ENCODE data around the gene BANP. TPM values are rescaled to one million over a fixed set of nuclear protein-coding genes. Genes with fewer than 3 reads are reported as not detected.
"Not testable (repeated sequence)": the region's sequence is repeated elsewhere in the genome, so short reads cannot be mapped to it uniquely, and the experiment has no call there.

The BANP gene
- total and polyA plus RNA-seq, 4 experiments from 2014 or later = 10.7 to 72.7 (median 44.1) TPM

GRCh38 chr16:88039591-88039990 lies 88.4 kb downstream of the BANP start:
- no peaks in the 10 kb centered on the region for H3K4me1 ChIP-seq (ENCODE audit: insufficient read depth, low read length)
- DNase-seq = no peak
- Mint-ChIP-seq H3K27ac (no peak overlapping the region), H3K4me1 (peaks cover 0 to 1% (median under 1%) of the 10 kb centered on the region in 4 donors), H3K27me3 (no peaks in the 10 kb centered on the region), H3K4me3 (no peak overlapping the region), H3K9me3 (no peaks in the 10 kb centered on the region), H3K36me3 (peaks cover 31 to 67% of the 10 kb centered on the region in 2 donors)
- POLR2A ChIA-PET (ENCODE audit: partially characterized antibody) = no interaction called here
- H3K27me3 ChIP-seq (ENCODE audit: insufficient read depth, low read length) = no peaks in the 10 kb centered on the region
- CTCF ChIA-PET (ENCODE audit: partially characterized antibody) = no interaction called here
- no peak overlapping the region for H3K4me3 ChIP-seq (ENCODE audit: low read length in 2 of 2)
- H3K9me3 ChIP-seq (ENCODE audit: control insufficient read depth in 1 of 2, low read length in 2 of 2) = no peaks in the 10 kb centered on the region
- no peak overlapping the region for H3K27ac ChIP-seq (ENCODE audit: low read depth, low read length)
- H3K36me3 ChIP-seq (ENCODE audit: insufficient read depth, low read length) = peaks cover 8% of the 10 kb centered on the region
- intact Hi-C loops (cut with micrococcal nuclease) = no loop called here

GRCh38 chr16:88040196-88040876 lies 89.1 kb downstream of the BANP start:
- POLR2A ChIA-PET (ENCODE audit: partially characterized antibody); H3K9me3 Mint-ChIP-seq; H3K4me3 Mint-ChIP-seq; H3K36me3 ChIP-seq (ENCODE audit: insufficient read depth, low read length); H3K27ac Mint-ChIP-seq; CTCF ChIA-PET (ENCODE audit: partially characterized antibody); H3K27ac ChIP-seq (ENCODE audit: low read depth, low read length); H3K4me1 ChIP-seq (ENCODE audit: insufficient read depth, low read length); H3K4me3 ChIP-seq (ENCODE audit: low read length in 2 of 2); intact Hi-C loops (cut with micrococcal nuclease); H3K27me3 Mint-ChIP-seq; H3K9me3 ChIP-seq (ENCODE audit: control insufficient read depth in 1 of 2, low read length in 2 of 2); DNase-seq; H3K4me1 Mint-ChIP-seq; H3K27me3 ChIP-seq (ENCODE audit: insufficient read depth, low read length): not testable (repeated sequence)
- peaks cover 23 to 63% of the 10 kb centered on the region in 2 donors for H3K36me3 Mint-ChIP-seq

DNA sequence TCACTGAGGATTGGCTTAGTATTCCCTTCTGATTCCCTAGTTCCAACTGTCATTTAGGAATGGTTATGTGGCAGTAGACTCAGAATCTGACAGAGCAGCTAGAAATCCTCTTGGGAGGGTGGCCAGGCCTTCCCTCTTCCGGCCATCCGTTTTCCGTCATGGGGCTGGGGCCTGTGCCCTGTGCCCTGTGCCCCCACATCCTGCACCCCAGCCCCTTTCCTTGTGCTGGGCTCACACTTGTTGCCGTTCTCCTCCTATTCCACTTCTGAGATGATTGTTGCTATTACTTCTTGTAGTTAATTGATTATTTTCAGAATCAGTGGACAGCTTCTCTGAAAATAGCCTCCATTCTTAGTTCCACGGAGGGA lies 89.6 kb downstream of the BANP start:
- H3K4me1 Mint-ChIP-seq; CTCF ChIA-PET (ENCODE audit: partially characterized antibody); H3K9me3 Mint-ChIP-seq; H3K4me1 ChIP-seq (ENCODE audit: insufficient read depth, low read length); intact Hi-C loops (cut with micrococcal nuclease); POLR2A ChIA-PET (ENCODE audit: partially characterized antibody); H3K36me3 ChIP-seq (ENCODE audit: insufficient read depth, low read length); DNase-seq; H3K27ac Mint-ChIP-seq; H3K27me3 ChIP-seq (ENCODE audit: insufficient read depth, low read length); H3K9me3 ChIP-seq (ENCODE audit: control insufficient read depth in 1 of 2, low read length in 2 of 2); H3K4me3 ChIP-seq (ENCODE audit: low read length in 2 of 2); H3K27ac ChIP-seq (ENCODE audit: low read depth, low read length); H3K4me3 Mint-ChIP-seq; H3K27me3 Mint-ChIP-seq: not testable (repeated sequence)
- peaks cover 18 to 58% of the 10 kb centered on the region in 2 donors for H3K36me3 Mint-ChIP-seq

DNA sequence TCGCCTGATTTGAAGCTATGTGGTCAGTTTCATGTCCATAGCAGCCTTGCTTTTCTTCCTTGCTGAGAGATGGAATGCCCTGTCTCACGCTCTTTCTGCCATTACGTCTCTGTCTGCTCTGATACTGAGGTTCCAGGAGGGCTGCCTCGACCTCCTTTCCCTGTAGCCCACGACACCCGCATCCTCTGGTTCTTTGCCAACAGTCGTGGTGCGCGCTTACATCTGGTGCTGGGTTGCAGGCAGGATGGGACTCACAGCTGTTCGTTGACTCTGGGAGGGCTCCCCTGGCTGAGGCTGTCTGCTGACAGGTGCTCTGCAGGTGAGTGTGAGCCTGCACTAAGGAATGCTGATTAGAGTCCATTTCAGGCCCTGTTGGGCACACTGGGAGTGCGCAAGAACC lies 90.3 kb downstream of the BANP start:
- CTCF ChIA-PET (ENCODE audit: partially characterized antibody); H3K9me3 ChIP-seq (ENCODE audit: control insufficient read depth in 1 of 2, low read length in 2 of 2); H3K4me1 Mint-ChIP-seq; H3K27ac ChIP-seq (ENCODE audit: low read depth, low read length); H3K4me1 ChIP-seq (ENCODE audit: insufficient read depth, low read length); H3K27me3 Mint-ChIP-seq; H3K9me3 Mint-ChIP-seq; H3K4me3 Mint-ChIP-seq; H3K27me3 ChIP-seq (ENCODE audit: insufficient read depth, low read length); intact Hi-C loops (cut with micrococcal nuclease); POLR2A ChIA-PET (ENCODE audit: partially characterized antibody); H3K36me3 ChIP-seq (ENCODE audit: insufficient read depth, low read length); H3K4me3 ChIP-seq (ENCODE audit: low read length in 2 of 2); DNase-seq: not testable (repeated sequence)
- peak overlapping the region in 1 of 7 donors; percentile 16 for H3K27ac Mint-ChIP-seq
- H3K36me3 Mint-ChIP-seq = peaks cover 12 to 54% of the 10 kb centered on the region in 2 donors

GRCh38 chr16:88041986-88042562 lies 90.8 kb downstream of the BANP start:
- POLR2A ChIA-PET (ENCODE audit: partially characterized antibody); H3K4me3 ChIP-seq (ENCODE audit: low read length in 2 of 2): not testable (repeated sequence)
- H3K36me3 Mint-ChIP-seq = peaks cover 10 to 50% of the 10 kb centered on the region in 2 donors

GRCh38 chr16:88043208-88043910 lies 92.1 kb downstream of the BANP start:
- Mint-ChIP-seq H3K27ac (peak overlapping the region in 1 of 7 donors; percentile 15), H3K36me3 (peaks cover 18 to 50% of the 10 kb centered on the region in 2 donors)
- CTCF ChIA-PET (ENCODE audit: partially characterized antibody); DNase-seq; H3K27me3 Mint-ChIP-seq; H3K27me3 ChIP-seq (ENCODE audit: insufficient read depth, low read length); H3K4me1 ChIP-seq (ENCODE audit: insufficient read depth, low read length); H3K9me3 Mint-ChIP-seq; H3K27ac ChIP-seq (ENCODE audit: low read depth, low read length); H3K4me3 ChIP-seq (ENCODE audit: low read length in 2 of 2); POLR2A ChIA-PET (ENCODE audit: partially characterized antibody); intact Hi-C loops (cut with micrococcal nuclease); H3K36me3 ChIP-seq (ENCODE audit: insufficient read depth, low read length); H3K4me3 Mint-ChIP-seq; H3K4me1 Mint-ChIP-seq; H3K9me3 ChIP-seq (ENCODE audit: control insufficient read depth in 1 of 2, low read length in 2 of 2): not testable (repeated sequence)

More at GRCh38 chr16:88041986-88042562, 90.8 kb downstream of the BANP start:
- H3K27ac Mint-ChIP-seq = peak overlapping the region in 4 of 7 donors; percentile 16 to 64 (median 36)
- H3K27me3 ChIP-seq (ENCODE audit: insufficient read depth, low read length); H3K27ac ChIP-seq (ENCODE audit: low read depth, low read length); H3K9me3 Mint-ChIP-seq; CTCF ChIA-PET (ENCODE audit: partially characterized antibody); H3K9me3 ChIP-seq (ENCODE audit: control insufficient read depth in 1 of 2, low read length in 2 of 2); H3K36me3 ChIP-seq (ENCODE audit: insufficient read depth, low read length); DNase-seq; H3K4me1 Mint-ChIP-seq; H3K4me3 Mint-ChIP-seq; H3K27me3 Mint-ChIP-seq; H3K4me1 ChIP-seq (ENCODE audit: insufficient read depth, low read length); intact Hi-C loops (cut with micrococcal nuclease): not testable (repeated sequence)

DNA sequence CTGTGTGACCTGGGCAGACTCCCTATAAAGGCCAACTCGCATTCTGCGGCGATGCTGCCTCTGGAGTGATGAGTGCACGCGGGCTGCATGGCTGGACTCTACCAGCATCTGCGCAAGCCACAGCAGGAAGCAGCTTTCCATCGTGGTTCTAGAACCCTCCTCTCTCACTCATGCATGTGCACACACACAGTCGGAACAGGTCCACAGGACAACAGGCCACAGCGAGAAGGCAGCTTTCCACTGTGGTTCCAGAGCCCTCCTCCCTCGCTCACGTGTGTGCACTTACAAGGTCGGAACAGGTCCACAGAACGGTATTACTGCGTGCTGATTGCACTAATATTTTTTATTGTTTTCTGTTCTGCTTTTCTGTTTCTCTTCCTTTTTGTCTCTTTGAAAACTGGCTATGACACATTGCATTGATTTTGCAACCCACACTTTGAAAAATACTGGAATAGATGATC lies 92.9 kb downstream of the BANP start:
- CTCF ChIA-PET (ENCODE audit: partially characterized antibody); H3K9me3 ChIP-seq (ENCODE audit: control insufficient read depth in 1 of 2, low read length in 2 of 2): not testable (repeated sequence)

More for the DNA sequence above, 92.9 kb downstream of the BANP start:
- H3K36me3 Mint-ChIP-seq = peaks cover 26 to 55% of the 10 kb centered on the region in 2 donors
- DNase-seq; H3K9me3 Mint-ChIP-seq; H3K27ac ChIP-seq (ENCODE audit: low read depth, low read length); POLR2A ChIA-PET (ENCODE audit: partially characterized antibody); H3K4me1 Mint-ChIP-seq; intact Hi-C loops (cut with micrococcal nuclease); H3K27me3 Mint-ChIP-seq; H3K4me3 Mint-ChIP-seq; H3K27me3 ChIP-seq (ENCODE audit: insufficient read depth, low read length); H3K4me1 ChIP-seq (ENCODE audit: insufficient read depth, low read length); H3K4me3 ChIP-seq (ENCODE audit: low read length in 2 of 2); H3K27ac Mint-ChIP-seq: not testable (repeated sequence)
- peaks cover 11% of the 10 kb centered on the region for H3K36me3 ChIP-seq (ENCODE audit: insufficient read depth, low read length)

All from CD4-positive, alpha-beta memory T cell (primary cell).